Measurements from ENCODE around the gene SLC47A2.

DNA sequence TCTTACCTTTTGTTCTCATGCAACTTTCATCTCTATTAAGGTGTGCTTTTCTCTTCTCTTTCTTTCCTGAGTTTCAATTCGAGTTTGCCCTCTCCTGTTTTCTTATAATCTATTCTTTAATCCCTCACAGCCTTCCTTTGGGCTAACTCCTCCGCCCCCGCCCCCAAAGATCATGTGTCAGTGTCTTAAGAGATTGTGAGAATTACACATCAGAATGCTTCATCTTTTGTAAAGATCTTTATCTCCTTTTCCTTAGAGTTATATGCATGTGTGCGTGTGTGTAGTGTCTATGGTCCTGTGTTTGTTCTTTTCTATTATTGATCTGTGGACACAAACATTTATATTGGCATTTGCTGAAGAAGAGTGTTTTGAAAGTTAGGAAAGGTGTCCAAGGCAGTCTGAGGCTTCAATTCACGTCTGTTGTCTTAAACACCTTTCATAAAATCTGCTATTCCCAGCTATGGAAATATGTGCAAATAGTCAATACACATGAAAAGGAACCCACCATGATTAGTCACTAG is 74.0 kb downstream of the SLC47A2 start:
- no peak for TF ChIP-seq POLR2A (conservative IDR thresholded peaks at IDR 0.05)
- no peak for TF ChIP-seq FOXP1 (CRISPR knock-in tag; IDR thresholded peaks at IDR 0.05)
- no peak for TF ChIP-seq YY1 (IDR thresholded peaks at IDR 0.05; ENCODE audit: borderline replicate concordance in 1 of 3, control insufficient read depth in 1 of 3, extremely low read depth in 1 of 3, insufficient read depth in 3 of 3, insufficient read length in 1 of 3, insufficient replicate concordance in 2 of 3, low read depth in 1 of 3, low read length in 2 of 3)
- TF ChIP-seq, protein P1, sequence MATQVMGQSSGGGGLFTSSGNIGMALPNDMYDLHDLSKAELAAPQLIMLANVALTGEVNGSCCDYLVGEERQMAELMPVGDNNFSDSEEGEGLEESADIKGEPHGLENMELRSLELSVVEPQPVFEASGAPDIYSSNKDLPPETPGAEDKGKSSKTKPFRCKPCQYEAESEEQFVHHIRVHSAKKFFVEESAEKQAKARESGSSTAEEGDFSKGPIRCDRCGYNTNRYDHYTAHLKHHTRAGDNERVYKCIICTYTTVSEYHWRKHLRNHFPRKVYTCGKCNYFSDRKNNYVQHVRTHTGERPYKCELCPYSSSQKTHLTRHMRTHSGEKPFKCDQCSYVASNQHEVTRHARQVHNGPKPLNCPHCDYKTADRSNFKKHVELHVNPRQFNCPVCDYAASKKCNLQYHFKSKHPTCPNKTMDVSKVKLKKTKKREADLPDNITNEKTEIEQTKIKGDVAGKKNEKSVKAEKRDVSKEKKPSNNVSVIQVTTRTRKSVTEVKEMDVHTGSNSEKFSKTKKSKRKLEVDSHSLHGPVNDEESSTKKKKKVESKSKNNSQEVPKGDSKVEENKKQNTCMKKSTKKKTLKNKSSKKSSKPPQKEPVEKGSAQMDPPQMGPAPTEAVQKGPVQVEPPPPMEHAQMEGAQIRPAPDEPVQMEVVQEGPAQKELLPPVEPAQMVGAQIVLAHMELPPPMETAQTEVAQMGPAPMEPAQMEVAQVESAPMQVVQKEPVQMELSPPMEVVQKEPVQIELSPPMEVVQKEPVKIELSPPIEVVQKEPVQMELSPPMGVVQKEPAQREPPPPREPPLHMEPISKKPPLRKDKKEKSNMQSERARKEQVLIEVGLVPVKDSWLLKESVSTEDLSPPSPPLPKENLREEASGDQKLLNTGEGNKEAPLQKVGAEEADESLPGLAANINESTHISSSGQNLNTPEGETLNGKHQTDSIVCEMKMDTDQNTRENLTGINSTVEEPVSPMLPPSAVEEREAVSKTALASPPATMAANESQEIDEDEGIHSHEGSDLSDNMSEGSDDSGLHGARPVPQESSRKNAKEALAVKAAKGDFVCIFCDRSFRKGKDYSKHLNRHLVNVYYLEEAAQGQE (IDR thresholded peaks at IDR 0.05; ENCODE audit: borderline replicate concordance), result no peak
- TF ChIP-seq, protein P1 (CRISPR knock-in tag; IDR thresholded peaks at IDR 0.05; ENCODE audit: low read depth), result no peak
- TF ChIP-seq ZBTB1 (CRISPR knock-in tag; IDR thresholded peaks at IDR 0.05; ENCODE audit: borderline replicate concordance, low read depth), result no peak
